Prostate gland (tissue), 2 donors: ENCODE results near the gene ITGA3. TPM values are rescaled to one million over a fixed set of nuclear protein-coding genes. Genes with fewer than 3 reads are reported as not detected.

Experiments
- DNase-seq: peaks from one replicate; pipeline ENCODE4 v3.0.0-alpha.2; 2019; ENCODE audit warnings: low spot score
- H3K27ac ChIP-seq, 2 donors: fragments of 200-600 bp; sonication (generic); 2 replicates each; pipeline ENCODE4 v1.5.1; 2017 to 2019
- H3K27me3 ChIP-seq: fragments of 200-600 bp; sonication (generic); replicated peaks from 2 replicates; pipeline ENCODE4 v1.5.1; 2019; ENCODE audit not compliant: insufficient read depth
- H3K36me3 ChIP-seq, 2 donors: fragments of 200-600 bp; sonication (generic); 1 replicate in 1 of 2; 2 replicates in 1 of 2; pipeline versions ENCODE4 v1.5.1 to v1.8.1; 2017 to 2019
- H3K4me1 ChIP-seq: fragments of 200-600 bp; sonication (generic); replicated peaks from 2 replicates; pipeline ENCODE4 v1.5.1; 2019
- H3K4me3 ChIP-seq, 2 donors: fragments of 200-600 bp; sonication (generic); 2 replicates each; pipeline ENCODE4 v1.5.1; 2017 to 2019
- H3K9me3 ChIP-seq: fragments of 200-600 bp; sonication (generic); 2 replicates; pipeline ENCODE4 v1.5.1; 2017
- CTCF ChIP-seq, 4 experiments: fragments of 200-600 bp in 2 of 4; fragments of 450-650 bp in 2 of 4; sonication (generic) in 2 of 4; IDR thresholded peaks; 1 replicate in 3 of 4; 2 replicates in 1 of 4; pipeline ENCODE4 v1.5.1; 2016 to 2019; ENCODE audit warnings: antibody characterized with exemption in 4 of 4, mild to moderate bottlenecking in 2 of 4, moderate library complexity in 2 of 4
- POLR2A ChIP-seq: fragments of 450-650 bp; IDR thresholded peaks from one replicate; pipeline ENCODE4 v1.6.1; 2016; ENCODE audit warnings: antibody characterized with exemption, mild to moderate bottlenecking
- POLR2AphosphoS5 ChIP-seq: sonication (generic); formaldehyde crosslinking; IDR thresholded peaks from one replicate; pipeline ENCODE4 v1.6.1; 2017; ENCODE audit warnings: antibody characterized with exemption
- WGBS: methylation state at CpG from one replicate; pipeline ENCODE4 v1.1.5; 2018; 5-methylcytosine and 5-hydroxymethylcytosine counted together
- intact Hi-C: fragments of 100-400 bp; cut with DNase I; formaldehyde crosslinking; loops from one replicate; pipeline ENCODE4 v1.14.2; 2022
- total RNA-seq, 2 donors: library from RNA; depleted of rRNA; stranded (reverse); fragments of >200 nt; gene quantifications; one replicate each; pipeline ENCODE4 v1.1.0, GENCODE V29; 2016

The ITGA3 gene
- total RNA-seq, 2 donors from 2014 or later: 67.0 to 71.3 TPM

- no peaks in the 10 kb centered on the region for H3K9me3 ChIP-seq
- no peaks in the 10 kb centered on the region for H3K27me3 ChIP-seq
- WGBS: 65% methylated on average over 16 of the region's 16 CpGs
- TF ChIP-seq POLR2AphosphoS5 (no peak), CTCF (IDR thresholded peaks at IDR 0.05) (no peak), POLR2A (no peak)
- no peak for DNase-seq
- intact Hi-C loops: no loop called here
- no peak overlapping the region for H3K27ac ChIP-seq
- H3K4me1 ChIP-seq: no peaks in the 10 kb centered on the region
- peaks cover 7 to 26% of the 10 kb centered on the region in 2 donors for H3K36me3 ChIP-seq
- no peak overlapping the region for H3K4me3 ChIP-seq
Observed at GRCh38 chr17:50134206-50135110, 78.5 kb downstream of the ITGA3 start.

- peaks cover 7 to 28% of the 10 kb centered on the region in 2 donors for H3K36me3 ChIP-seq
- no peak overlapping the region for H3K27ac ChIP-seq
- no peaks in the 10 kb centered on the region for H3K9me3 ChIP-seq
- H3K4me1 ChIP-seq: no peaks in the 10 kb centered on the region
- intact Hi-C loops: no loop called here
- TF ChIP-seq POLR2AphosphoS5 (no peak), CTCF (IDR thresholded peaks at IDR 0.05) (no peak), POLR2A (no peak)
- H3K4me3 ChIP-seq: no peak overlapping the region
- DNase-seq: no peak
- H3K27me3 ChIP-seq: no peaks in the 10 kb centered on the region
- WGBS: 78% methylated on average over 16 of the region's 16 CpGs
Observed at GRCh38 chr17:50135316-50136095, 79.6 kb downstream of the ITGA3 start.

GRCh38 chr17:50136096-50136687 is 80.3 kb downstream of the ITGA3 start:
- Histone ChIP-seq H3K4me1 (no peaks in the 10 kb centered on the region), H3K27ac (no peak overlapping the region), H3K9me3 (no peaks in the 10 kb centered on the region), H3K36me3 (peaks cover 7 to 28% of the 10 kb centered on the region in 2 donors), H3K4me3 (no peak overlapping the region), H3K27me3 (no peaks in the 10 kb centered on the region)
- 91% methylated on average over 11 of the region's 11 CpGs for WGBS
- no peak for DNase-seq
- intact Hi-C loops: no loop called here
- TF ChIP-seq CTCF (IDR thresholded peaks at IDR 0.05): no peak

- DNase-seq: no peak
- H3K36me3 ChIP-seq: peaks cover 7 to 28% of the 10 kb centered on the region in 2 donors
- 91% methylated on average over 4 of the region's 4 CpGs for WGBS
Observed at GRCh38 chr17:50137042-50137441, 81.1 kb downstream of the ITGA3 start.

More at GRCh38 chr17:50137042-50137441, 81.1 kb downstream of the ITGA3 start:
- intact Hi-C loops: no loop called here
- TF ChIP-seq CTCF (IDR thresholded peaks at IDR 0.05) (no peak), POLR2A (no peak), POLR2AphosphoS5 (no peak)
- Histone ChIP-seq H3K4me1 (no peaks in the 10 kb centered on the region), H3K9me3 (no peaks in the 10 kb centered on the region), H3K27me3 (no peaks in the 10 kb centered on the region), H3K4me3 (no peak overlapping the region), H3K27ac (no peak overlapping the region)
